A549 treated with dexamethasone at 1 μM for 4 hours (cell line): Measurements from ENCODE around the gene PSMB9. TPM values are rescaled to one million over a fixed set of nuclear protein-coding genes. Genes with fewer than 3 reads are reported as not detected.

Source experiments
- total RNA-seq: library from RNA; stranded (reverse); fragments of 200-300 nt; extraction: Qiagen RNA extraction; gene quantifications from 5 replicates; pipeline ENCODE4 v1.2.3, GENCODE V29; 2022

Gene PSMB9
- 15.3 to 22.0 TPM (median 17.4 TPM) in 5 replicates for total RNA-seq

GRCh38 chr6:32853541-32854375 is at the start of gene PSMB9, which contains the start of gene TAP1:
Gene PSMB9, plus strand, starts transcription at chr6:32854192. Its CDS starts 38 bp downstream, at chr6:32854230.
Gene TAP1, minus strand, starts transcription at chr6:32853704. Its CDS starts 68 bp downstream, at chr6:32853636.

GRCh38 chr6:32816746-32817204 is 37.2 kb upstream of the PSMB9 start, which contains the start of gene HLA-DOB:
Gene HLA-DOB, minus strand, starts transcription at chr6:32817002. Its CDS starts 51 bp downstream, at chr6:32816951.

GRCh38 chr6:32838114-32838958 is 15.7 kb upstream of the PSMB9 start, which contains the start of gene TAP2:
Gene TAP2, minus strand, starts transcription at chr6:32838739. Its CDS starts 506 bp downstream, at chr6:32838233.

GRCh38 chr6:32843979-32844838 is 9.8 kb upstream of the PSMB9 start, which contains the start of gene PSMB8:
Gene PSMB8, minus strand, starts transcription at chr6:32844047. Its CDS starts 51 bp downstream, at chr6:32843996.

Other genes starting within 250 kb of the PSMB9 start
- gene HLA-DQA1, start 216.8 kb upstream of the PSMB9 start, total RNA-seq, result not detected in 5 replicates
- not detected in 5 replicates for gene HLA-DQB1, start 187.5 kb upstream of the PSMB9 start, total RNA-seq
- not detected in 5 replicates for gene HLA-DQA2, start 112.8 kb upstream of the PSMB9 start, total RNA-seq
- gene HLA-DQB2, start 90.7 kb upstream of the PSMB9 start, total RNA-seq, result not detected in 5 replicates
- 0.08 to 0.21 TPM (median 0.09 TPM) in 3 of 5 replicates, not detected in the others for gene HLA-DOB, start 37.2 kb upstream of the PSMB9 start, total RNA-seq
- 16.4 to 22.6 TPM (median 18.9 TPM) in 5 replicates for gene TAP2, start 15.5 kb upstream of the PSMB9 start, total RNA-seq
- gene PSMB8, start 10.1 kb upstream of the PSMB9 start, total RNA-seq, result 16.6 to 22.5 TPM (median 18.3 TPM) in 5 replicates
- gene TAP1, start 488 bp upstream of the PSMB9 start, total RNA-seq, result 33.3 to 38.0 TPM (median 35.1 TPM) in 5 replicates
- 1.4 to 1.9 TPM (median 1.7 TPM) in 5 replicates for gene HLA-DMB, start 86.8 kb downstream of the PSMB9 start, total RNA-seq
- 2.5 to 3.9 TPM (median 3.3 TPM) in 5 replicates for gene HLA-DMA, start 98.9 kb downstream of the PSMB9 start, total RNA-seq
- gene BRD2, start 114.4 kb downstream of the PSMB9 start, total RNA-seq, result 105 to 148 TPM (median 138 TPM) in 5 replicates
- 0.09 TPM in 1 of 5 replicates, not detected in the others for gene HLA-DOA, start 155.4 kb downstream of the PSMB9 start, total RNA-seq
- 0.09 to 0.11 TPM in 2 of 5 replicates, not detected in the others for gene HLA-DPA1, start 219.5 kb downstream of the PSMB9 start, total RNA-seq
- gene HLA-DPB1, start 221.8 kb downstream of the PSMB9 start, total RNA-seq, result not detected in 5 replicates